Neutrophil (primary cell): ENCODE results near the gene BRSK2.
"Not testable (repeated sequence)": the region's sequence is repeated elsewhere in the genome, so short reads cannot be mapped to it uniquely, and the experiment has no call there.

Source experiments
- H3K27ac ChIP-seq: fragments of 200-600 bp; sonication (generic); 2 replicates; pipeline ENCODE4 v1.5.1; 2016; ENCODE audit warnings: mild to moderate bottlenecking, moderate library complexity
- H3K27me3 ChIP-seq: fragments of 200-600 bp; sonication (generic); 2 replicates; pipeline ENCODE4 v1.6.0; 2016; ENCODE audit warnings: mild to moderate bottlenecking
- H3K36me3 ChIP-seq: fragments of 200-600 bp; sonication (generic); 2 replicates; pipeline ENCODE4 v1.5.1; 2017
- H3K4me1 ChIP-seq, 2 experiments: fragments of 200-600 bp in 1 of 2; sonication (generic) in 1 of 2; 1 replicate in 1 of 2; 2 replicates in 1 of 2; pipeline versions ENCODE4 v1.5.1 to v1.6.1; 2013 to 2016; ENCODE audit warnings: low read depth in 1 of 2, low read length in 1 of 2, mild to moderate bottlenecking in 1 of 2, moderate library complexity in 1 of 2; ENCODE audit not compliant: control insufficient read depth in 1 of 2, insufficient read depth in 1 of 2
- H3K4me3 ChIP-seq, 2 experiments: fragments of 200-600 bp in 1 of 2; sonication (generic) in 1 of 2; 1 replicate in 1 of 2; 2 replicates in 1 of 2; pipeline ENCODE4 v1.5.1; 2013 to 2016; ENCODE audit warnings: low read depth in 1 of 2, low read length in 1 of 2, mild to moderate bottlenecking in 1 of 2, moderate library complexity in 1 of 2
- H3K9me3 ChIP-seq: fragments of 200-600 bp; sonication (generic); 2 replicates; pipeline ENCODE4 v1.5.1; 2016
- CTCF ChIP-seq: fragments of 200-600 bp; sonication (generic); IDR thresholded peaks from 2 replicates; pipeline ENCODE4 v1.5.1; 2016; ENCODE audit warnings: antibody characterized with exemption

The BRSK2 gene

GRCh38 chr11:1353383-1354124 lies 36.2 kb upstream of the BRSK2 start:
- Histone ChIP-seq H3K4me3 (no peak overlapping the region), H3K36me3 (no peaks in the 10 kb centered on the region), H3K27ac (no peak overlapping the region), H3K27me3 (peaks cover 27% of the 10 kb centered on the region), H3K9me3 (no peaks in the 10 kb centered on the region), H3K4me1 (no peaks in the 10 kb centered on the region)
- no peak for TF ChIP-seq CTCF

- Histone ChIP-seq H3K27me3 (peaks cover 23% of the 10 kb centered on the region), H3K9me3 (no peaks in the 10 kb centered on the region), H3K4me1 (no peaks in the 10 kb centered on the region), H3K36me3 (no peaks in the 10 kb centered on the region), H3K4me3 (no peak overlapping the region), H3K27ac (no peak overlapping the region)
- no peak for TF ChIP-seq CTCF
Measured at GRCh38 chr11:1354125-1354938, 35.4 kb upstream of the BRSK2 start.

GRCh38 chr11:1356007-1356435 lies 33.7 kb upstream of the BRSK2 start:
- Histone ChIP-seq H3K4me3 (no peak overlapping the region), H3K36me3 (no peaks in the 10 kb centered on the region), H3K27ac (no peak overlapping the region), H3K4me1 (no peaks in the 10 kb centered on the region), H3K27me3 (peaks cover 11% of the 10 kb centered on the region), H3K9me3 (no peaks in the 10 kb centered on the region)
- no peak for TF ChIP-seq CTCF

- Histone ChIP-seq H3K4me1 (no peaks in the 10 kb centered on the region), H3K36me3 (no peaks in the 10 kb centered on the region), H3K27ac (no peak overlapping the region), H3K27me3 (peaks cover 11% of the 10 kb centered on the region), H3K4me3 (no peak overlapping the region), H3K9me3 (no peaks in the 10 kb centered on the region)
- no peak for TF ChIP-seq CTCF
Measured at GRCh38 chr11:1356478-1356960, 33.2 kb upstream of the BRSK2 start.

GRCh38 chr11:1358286-1358685 lies 31.4 kb upstream of the BRSK2 start:
- H3K27ac ChIP-seq = no peak overlapping the region
- H3K27me3 ChIP-seq = peaks cover 11% of the 10 kb centered on the region
- TF ChIP-seq CTCF = no peak
- H3K4me1 ChIP-seq = no peaks in the 10 kb centered on the region
- H3K4me3 ChIP-seq = no peak overlapping the region
- no peaks in the 10 kb centered on the region for H3K9me3 ChIP-seq
- H3K36me3 ChIP-seq = no peaks in the 10 kb centered on the region

GRCh38 chr11:1358931-1359330 lies 30.8 kb upstream of the BRSK2 start:
- not testable (repeated sequence) for H3K36me3 ChIP-seq, H3K4me3 ChIP-seq, H3K27ac ChIP-seq, H3K9me3 ChIP-seq, H3K4me1 ChIP-seq
- peaks cover 11% of the 10 kb centered on the region for H3K27me3 ChIP-seq
